ENCODE measurements around the gene NCAN.

The NCAN gene

GRCh38 chr19:19296953-19297689, 85.4 kb downstream of the NCAN start:
- peaks cover 31% of the 10 kb centered on the region for H3K36me3 ChIP-seq (ENCODE audit: insufficient read depth, low read length)

GRCh38 chr19:19297759-19298158, 86.0 kb downstream of the NCAN start:
- Histone ChIP-seq H3K9ac (ENCODE audit: insufficient read length) (no peak overlapping the region), H3K27ac (no peak overlapping the region), H3K4me3 (no peak overlapping the region), H3K36me3 (ENCODE audit: insufficient read depth, low read length) (peaks cover 28% of the 10 kb centered on the region), H3K9me3 (ENCODE audit: low read depth, low read length) (no peaks in the 10 kb centered on the region)
- TF ChIP-seq EZH2 (IDR thresholded peaks at IDR 0.05) (no peak), POLR2AphosphoS5 (IDR thresholded peaks at IDR 0.05; ENCODE audit: borderline replicate concordance, low read depth, low read length) (no peak), FOXP2 (optimal IDR thresholded peaks at IDR 0.05; ENCODE audit: control extremely low read depth, extremely low read length, insufficient read depth) (no peak)
- no peak for DNase-seq (ENCODE audit: low read depth, low spot score)

More at GRCh38 chr19:19296953-19297689, 85.4 kb downstream of the NCAN start:
- Histone ChIP-seq H3K4me3 (no peak overlapping the region), H3K9me3 (ENCODE audit: low read depth, low read length) (no peaks in the 10 kb centered on the region), H3K27ac (no peak overlapping the region), H3K9ac (ENCODE audit: insufficient read length) (no peak overlapping the region)
- DNase-seq (ENCODE audit: low read depth, low spot score) = no peak
- TF ChIP-seq POLR2AphosphoS5 (IDR thresholded peaks at IDR 0.05; ENCODE audit: borderline replicate concordance, low read depth, low read length) = no peak
- no peak for TF ChIP-seq FOXP2 (optimal IDR thresholded peaks at IDR 0.05; ENCODE audit: control extremely low read depth, extremely low read length, insufficient read depth)
- TF ChIP-seq EZH2 (IDR thresholded peaks at IDR 0.05) = no peak

- no peak overlapping the region for H3K27ac ChIP-seq
- no peaks in the 10 kb centered on the region for H3K9me3 ChIP-seq (ENCODE audit: low read depth, low read length)
- H3K36me3 ChIP-seq (ENCODE audit: insufficient read depth, low read length) = peaks cover 21% of the 10 kb centered on the region; the same call in 1 of the 2 replicates
- no peak overlapping the region for H3K4me3 ChIP-seq
- no peak for DNase-seq (ENCODE audit: low read depth, low spot score)
- TF ChIP-seq FOXP2 (optimal IDR thresholded peaks at IDR 0.05; ENCODE audit: control extremely low read depth, extremely low read length, insufficient read depth) (no peak), POLR2AphosphoS5 (IDR thresholded peaks at IDR 0.05; ENCODE audit: borderline replicate concordance, low read depth, low read length) (no peak), EZH2 (IDR thresholded peaks at IDR 0.05) (no peak)
- no peak overlapping the region for H3K9ac ChIP-seq (ENCODE audit: insufficient read length)
Measured at GRCh38 chr19:19300613-19301012, 88.9 kb downstream of the NCAN start.

Measured in SK-N-MC (cell line).